ENCODE measurements around the gene HAUS6.
"Not testable (repeated sequence)": the region's sequence is repeated elsewhere in the genome, so short reads cannot be mapped to it uniquely, and the experiment has no call there.

The HAUS6 gene

GRCh38 chr9:19117039-19117716 lies 14.5 kb upstream of the HAUS6 start:
- no peak for DNase-seq (ENCODE audit: low spot score)

- no peak for DNase-seq (ENCODE audit: low spot score)
Measured at GRCh38 chr9:19116107-19116790, 13.5 kb upstream of the HAUS6 start.

- DNase-seq (ENCODE audit: low spot score) = peak; percentile 39
Measured at GRCh38 chr9:19114680-19115270, 12.1 kb upstream of the HAUS6 start.

- DNase-seq (ENCODE audit: low spot score) = no peak
Measured at GRCh38 chr9:19113964-19114679, 11.4 kb upstream of the HAUS6 start.

- DNase-seq (ENCODE audit: low spot score) = not testable (repeated sequence)
Measured at GRCh38 chr9:19113064-19113611, 10.4 kb upstream of the HAUS6 start.

GRCh38 chr9:19108038-19108437 lies 5.3 kb upstream of the HAUS6 start:
- no peak for DNase-seq (ENCODE audit: low spot score)

GRCh38 chr9:19104515-19105282 lies 2.0 kb upstream of the HAUS6 start:
- no peak for DNase-seq (ENCODE audit: low spot score)

GRCh38 chr9:19102181-19102630 lies 498 bp downstream of the HAUS6 start:
- peak; percentile 70 for DNase-seq (ENCODE audit: low spot score)

GRCh38 chr9:19101203-19101602 lies 1.5 kb downstream of the HAUS6 start:
- no peak for DNase-seq (ENCODE audit: low spot score)

GRCh38 chr9:19097431-19097830 lies 5.3 kb downstream of the HAUS6 start:
- not testable (repeated sequence) for DNase-seq (ENCODE audit: low spot score)

GRCh38 chr9:19087106-19088000 lies 15.4 kb downstream of the HAUS6 start:
- no peak for DNase-seq (ENCODE audit: low spot score)

GRCh38 chr9:19085295-19085694 lies 17.4 kb downstream of the HAUS6 start:
- no peak for DNase-seq (ENCODE audit: low spot score)

GRCh38 chr9:19074836-19075235 lies 27.9 kb downstream of the HAUS6 start:
- DNase-seq (ENCODE audit: low spot score) = no peak

GRCh38 chr9:19074229-19074628 lies 28.5 kb downstream of the HAUS6 start:
- no peak for DNase-seq (ENCODE audit: low spot score)

GRCh38 chr9:19057033-19057432 lies 45.7 kb downstream of the HAUS6 start:
- DNase-seq (ENCODE audit: low spot score) = no peak

GRCh38 chr9:19050637-19051591 lies 51.8 kb downstream of the HAUS6 start:
- peak; percentile 23 for DNase-seq (ENCODE audit: low spot score)

GRCh38 chr9:19049917-19050636 lies 52.6 kb downstream of the HAUS6 start:
- peak; percentile 56 for DNase-seq (ENCODE audit: low spot score)
